Endothelial cell of umbilical vein (primary cell): Measurements from ENCODE around the gene TMSB10. TPM values are rescaled to one million over a fixed set of nuclear protein-coding genes. Genes with fewer than 3 reads are reported as not detected.

Experiments
- BruUV-seq: library from RNA; stranded (reverse); fragments of 400-500 nt; replicated peaks from 2 replicates; lab custom pipeline; 2021; lab: Mats Ljungman, UMichigan
- CTCF ChIA-PET: fragments of 300-600, 350-600 bp; sonication (Branson Sonifier 250); formaldehyde crosslinking; loops from one replicate; lab custom pipeline; 2021; ENCODE audit warnings: antibody characterized with exemption, inconsistent platforms; lab: Charles Lee
- POLR2A ChIA-PET: fragments of 300-600, 350-600 bp; sonication (Branson Sonifier 250); formaldehyde crosslinking; loops from one replicate; lab custom pipeline; 2021; ENCODE audit warnings: antibody characterized with exemption, inconsistent platforms; lab: Charles Lee
- DNase-seq: peaks from one replicate; pipeline ENCODE4 v3.0.0-alpha.2; 2011; ENCODE audit warnings: low read depth, low spot score
- FAIRE-seq: peaks from 2 replicates; lab custom pipeline; 2011; peaks lifted over from hg19 to GRCh38; lab: Jason Lieb, UNC
- H2AFZ ChIP-seq: 2 replicates; pipeline ENCODE4 v1.6.0; 2012; ENCODE audit warnings: low read depth, low read length, control low read depth, inconsistent platforms
- H3K27ac ChIP-seq: 2 replicates; pipeline ENCODE4 v1.5.1; 2011; ENCODE audit warnings: low read depth, mild to moderate bottlenecking, control low read depth, low read length, moderate library complexity; ENCODE audit not compliant: insufficient read depth
- H3K27me3 ChIP-seq, 2 experiments: 2 replicates each; pipeline versions ENCODE4 v1.6.0 to v1.6.1; 2011; ENCODE audit warnings: low read length in 2 of 2, mixed read lengths in 1 of 2; ENCODE audit not compliant: control insufficient read depth in 2 of 2, insufficient read depth in 2 of 2
- H3K36me3 ChIP-seq, 2 experiments: 2 replicates in 1 of 2; 3 replicates in 1 of 2; pipeline ENCODE4 v1.5.1; 2011; ENCODE audit warnings: low read length in 2 of 2, mild to moderate bottlenecking in 1 of 2, moderate library complexity in 1 of 2; ENCODE audit not compliant: control insufficient read depth in 2 of 2, insufficient read depth in 2 of 2; ENCODE audit errors: extremely low read depth in 1 of 2
- H3K4me1 ChIP-seq: 3 replicates; pipeline ENCODE4 v1.5.1; 2011; ENCODE audit warnings: mild to moderate bottlenecking, low read length; ENCODE audit not compliant: control insufficient read depth, insufficient read depth; ENCODE audit errors: extremely low read depth
- H3K4me2 ChIP-seq: 2 replicates; pipeline ENCODE4 v1.6.1; 2011; ENCODE audit warnings: low read length, control low read depth, mixed read lengths; ENCODE audit not compliant: insufficient read depth
- H3K4me3 ChIP-seq, 3 experiments: fragments of 200-600 bp in 1 of 3; sonication (generic), shearing (Covaris generic) in 1 of 3; replicated peaks in 1 of 3; 2 replicates each; pipeline ENCODE4 v1.5.1; 2011 to 2016; ENCODE audit warnings: control low read depth in 3 of 3, low read length in 3 of 3, mild to moderate bottlenecking in 2 of 3, inconsistent platforms in 1 of 3, low read depth in 1 of 3, moderate library complexity in 1 of 3; ENCODE audit not compliant: insufficient read depth in 1 of 3
- H3K79me2 ChIP-seq: 2 replicates; pipeline ENCODE4 v1.6.0; 2012; ENCODE audit warnings: low read length, inconsistent platforms; ENCODE audit not compliant: control insufficient read depth, insufficient read depth
- H3K9ac ChIP-seq: replicated peaks from 2 replicates; pipeline ENCODE3; 2011; ENCODE audit warnings: low read length, control low read depth; ENCODE audit not compliant: insufficient read depth; ENCODE audit errors: extremely low read depth
- H3K9me1 ChIP-seq: replicated peaks from 3 replicates; pipeline ENCODE4 v1.6.0; 2011; ENCODE audit warnings: mild to moderate bottlenecking, low read length; ENCODE audit not compliant: control insufficient read depth, insufficient read depth; ENCODE audit errors: extremely low read depth
- H3K9me3 ChIP-seq: replicated peaks from 2 replicates; pipeline ENCODE4 v1.5.1; 2012; ENCODE audit warnings: low read length, inconsistent platforms; ENCODE audit not compliant: control insufficient read depth, insufficient read depth
- H4K20me1 ChIP-seq: replicated peaks from 2 replicates; pipeline ENCODE3; 2011; ENCODE audit warnings: mild to moderate bottlenecking, low read length; ENCODE audit not compliant: control insufficient read depth, insufficient read depth; ENCODE audit errors: extremely low read depth
- EZH2 ChIP-seq: IDR thresholded peaks from 2 replicates; pipeline ENCODE4 v1.6.1; 2012; ENCODE audit warnings: borderline replicate concordance, low read depth, mild to moderate bottlenecking, moderate library complexity, low read length, inconsistent platforms; ENCODE audit not compliant: severe bottlenecking
- FOS ChIP-seq: IDR thresholded peaks from 2 replicates; pipeline ENCODE4 v1.6.1; 2011; ENCODE audit warnings: mild to moderate bottlenecking, low read length, moderate library complexity, borderline replicate concordance; ENCODE audit not compliant: insufficient read depth
- GATA2 ChIP-seq: IDR thresholded peaks from 2 replicates; pipeline ENCODE4 v1.7.0; 2011; ENCODE audit warnings: low read depth, mild to moderate bottlenecking, moderate library complexity, mixed read lengths, low read length; ENCODE audit not compliant: insufficient read length, insufficient read depth
- JUN ChIP-seq: IDR thresholded peaks from 2 replicates; pipeline ENCODE4 v1.6.1; 2011; ENCODE audit warnings: borderline replicate concordance, low read depth; ENCODE audit not compliant: insufficient read length, insufficient read depth
- MYC ChIP-seq: IDR thresholded peaks from one replicate; pipeline ENCODE4 v1.6.1; 2011; ENCODE audit warnings: mild to moderate bottlenecking, low read depth, low read length
- POLR2A ChIP-seq: IDR thresholded peaks from 2 replicates; pipeline ENCODE4 v1.6.1; 2012; ENCODE audit warnings: low read depth, mild to moderate bottlenecking, control low read depth, low read length
- POLR2AphosphoS5 ChIP-seq: IDR thresholded peaks from 2 replicates; pipeline ENCODE4 v1.6.1; 2012; ENCODE audit warnings: low read depth, mild to moderate bottlenecking, control low read depth, low read length, moderate library complexity; ENCODE audit not compliant: insufficient read depth
- dilution Hi-C: fragments of 300-500 bp; cut with MboI; formaldehyde crosslinking; loops from one replicate; pipeline ENCODE4 v1.15.0; 2019; ENCODE audit warnings: low sequenced_read_pairs; ENCODE audit not compliant: extremely low pct_ligation_motif_present
- intact Hi-C: fragments of 100-400 bp; cut with micrococcal nuclease; formaldehyde crosslinking; loops from one replicate; pipeline ENCODE4 v1.10.0; 2022
- polyA plus RNA-seq, 4 experiments: library from polyadenylated mRNA; depleted of rRNA in 3 of 4; stranded (reverse) in 3 of 4; unstranded in 1 of 4; fragments of >200 nt; gene quantifications; 2 replicates each; pipeline versions ENCODE4 v1.2.1 to v1.2.3, GENCODE V29; 2011 to 2012; ENCODE audit warnings: missing spikeins in 1 of 4
- total RNA-seq: library from RNA; stranded (reverse); gene quantifications from 2 replicates; pipeline ENCODE4 v1.2.3, GENCODE V29; 2021
- TF ChIP-seq, protein P1 (sequence below): IDR thresholded peaks from 2 replicates; pipeline ENCODE4 v1.6.1; 2011; ENCODE audit not compliant: insufficient read depth, insufficient read length
- TF ChIP-seq, protein P2 (sequence below), 2 donors: IDR thresholded peaks; 1 replicate in 1 of 2; 2 replicates in 1 of 2; pipeline ENCODE4 v1.5.1; 2011; ENCODE audit warnings: low read length in 2 of 2, mild to moderate bottlenecking in 2 of 2, moderate library complexity in 2 of 2, control low read depth in 1 of 2, inconsistent platforms in 1 of 2, low read depth in 1 of 2; ENCODE audit not compliant: insufficient read depth in 1 of 2; ENCODE audit errors: extremely low read depth in 1 of 2

TMSB10 gene
- total and polyA plus RNA-seq, 2 donors (not counting 3 experiments of a cell fraction or from before 2014, with no cell fraction given) = 2,774 to 4,015 TPM

DNA sequence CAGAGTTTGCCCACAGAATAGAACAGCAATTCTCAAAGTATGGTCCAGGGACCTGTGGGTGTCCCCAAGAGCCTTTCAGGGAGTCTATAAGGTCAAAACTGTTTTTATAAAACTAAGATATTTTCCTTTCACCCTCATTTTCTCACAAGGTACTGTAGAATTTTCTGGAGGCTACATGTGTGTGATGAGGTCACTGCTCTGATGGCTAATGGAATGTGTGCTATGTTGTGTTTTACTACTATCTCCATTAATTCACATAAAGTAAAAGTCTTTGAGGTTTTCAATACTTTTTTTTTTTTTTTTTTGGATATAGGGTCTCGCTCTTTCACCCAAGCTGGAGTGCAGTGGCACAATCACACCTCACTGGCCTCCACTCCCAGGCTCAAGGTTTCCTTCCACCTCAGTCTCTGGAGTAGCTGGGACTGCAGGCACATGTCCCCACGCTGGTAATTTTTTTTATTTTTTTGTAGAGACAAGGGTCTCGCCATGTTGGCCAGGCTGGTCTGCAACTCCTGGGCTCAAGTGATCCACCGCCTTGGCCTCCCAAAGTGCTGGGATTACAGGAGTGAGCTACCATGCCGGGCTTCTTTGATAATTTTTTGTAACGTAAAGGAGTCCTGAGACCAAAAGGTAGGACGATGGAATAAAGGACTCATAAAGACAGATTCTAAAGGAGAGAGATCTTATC lies 26.4 kb upstream of the TMSB10 start:
- ChIA-PET CTCF (no interaction called here), POLR2A (no interaction called here)
- DNase-seq = no peak
- no peak overlapping the region for H3K27ac ChIP-seq
- H3K27me3 ChIP-seq = peaks cover 41 to 43% of the 10 kb centered on the region in 2 experiments
- H3K4me2 ChIP-seq = no peak overlapping the region
- no peak overlapping the region for H3K9ac ChIP-seq
- H3K4me3 ChIP-seq = no peak overlapping the region
- H3K9me3 ChIP-seq = no peaks in the 10 kb centered on the region
- BruUV-seq = no TSS peak
- no peak for TF ChIP-seq JUN
- TF ChIP-seq POLR2AphosphoS5 = no peak
- no peak for FAIRE-seq
- peaks cover 16% of the 10 kb centered on the region for H3K4me1 ChIP-seq
- no peaks in the 10 kb centered on the region for H3K79me2 ChIP-seq
- H3K9me1 ChIP-seq = no peaks in the 10 kb centered on the region
- no peak overlapping the region for H2AFZ ChIP-seq
- no peaks in the 10 kb centered on the region for H3K36me3 ChIP-seq
- H4K20me1 ChIP-seq = no peaks in the 10 kb centered on the region
- dilution Hi-C loops = no loop called here
- intact Hi-C loops = no loop called here

DNA sequence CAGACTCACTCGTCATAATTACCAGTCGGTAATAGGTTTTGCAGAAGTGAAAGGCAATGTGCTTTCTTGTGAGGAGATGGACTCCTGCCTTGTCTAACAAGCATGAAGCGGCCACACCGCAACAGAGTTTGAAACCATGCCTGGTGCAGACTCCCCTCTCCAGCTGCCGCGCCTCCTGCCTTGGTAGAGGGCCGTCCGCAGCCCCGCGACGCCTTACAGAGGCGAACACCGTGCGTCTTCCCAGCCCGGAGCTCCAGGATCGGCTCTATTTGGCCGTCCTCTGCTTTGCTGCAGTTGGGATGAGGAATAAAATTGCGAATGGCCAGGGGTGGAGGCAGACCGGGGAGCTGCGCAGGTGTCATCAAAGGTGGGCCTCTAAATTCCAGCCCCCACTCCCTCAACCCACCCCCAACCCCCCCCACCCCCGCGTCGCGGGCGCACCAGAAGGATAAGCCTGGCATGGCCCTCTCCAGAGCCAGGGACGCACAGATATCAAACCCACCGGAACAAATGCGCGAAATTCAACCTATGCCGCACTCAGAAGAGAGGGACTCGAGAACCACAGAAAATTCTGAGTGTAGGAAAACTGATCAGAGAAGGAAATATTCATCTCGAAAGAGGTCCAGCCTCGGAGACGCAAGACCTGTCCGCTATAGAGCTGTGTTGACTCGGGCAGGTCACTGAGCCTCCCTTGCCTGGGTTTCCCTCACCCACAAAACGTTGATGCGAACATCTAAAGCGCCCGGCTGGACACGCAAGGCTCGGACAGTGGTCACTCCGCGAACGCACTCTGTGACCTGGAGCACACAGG lies 25.7 kb upstream of the TMSB10 start:
- CTCF ChIA-PET = no interaction called here

More for the DNA sequence above, 25.7 kb upstream of the TMSB10 start:
- intact Hi-C loops (loop anchor here (5.0 kb wide), 2 partner anchors 237 to 422 kb away; partner anchors contain the start of gene SUCLG1), dilution Hi-C loops (no loop called here)
- Histone ChIP-seq H3K36me3 (no peaks in the 10 kb centered on the region), H3K4me3 (no peak overlapping the region), H3K9me1 (no peaks in the 10 kb centered on the region), H3K9me3 (no peaks in the 10 kb centered on the region), H3K27ac (no peak overlapping the region), H4K20me1 (no peaks in the 10 kb centered on the region), H3K4me1 (peaks cover 16% of the 10 kb centered on the region), H3K79me2 (no peaks in the 10 kb centered on the region), H3K9ac (no peak overlapping the region), H3K4me2 (peak overlapping the region; percentile 37), H3K27me3 (peaks cover 41 to 42% of the 10 kb centered on the region in 2 experiments), H2AFZ (no peak overlapping the region)
- POLR2A ChIA-PET = no interaction called here
- TF ChIP-seq EZH2 (no peak), POLR2AphosphoS5 (no peak), GATA2 (no peak), JUN (no peak), MYC (no peak), FOS (no peak), POLR2A (no peak)
- TF ChIP-seq, protein P1, sequence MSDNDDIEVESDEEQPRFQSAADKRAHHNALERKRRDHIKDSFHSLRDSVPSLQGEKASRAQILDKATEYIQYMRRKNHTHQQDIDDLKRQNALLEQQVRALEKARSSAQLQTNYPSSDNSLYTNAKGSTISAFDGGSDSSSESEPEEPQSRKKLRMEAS = no peak
- TF ChIP-seq, protein P2, sequence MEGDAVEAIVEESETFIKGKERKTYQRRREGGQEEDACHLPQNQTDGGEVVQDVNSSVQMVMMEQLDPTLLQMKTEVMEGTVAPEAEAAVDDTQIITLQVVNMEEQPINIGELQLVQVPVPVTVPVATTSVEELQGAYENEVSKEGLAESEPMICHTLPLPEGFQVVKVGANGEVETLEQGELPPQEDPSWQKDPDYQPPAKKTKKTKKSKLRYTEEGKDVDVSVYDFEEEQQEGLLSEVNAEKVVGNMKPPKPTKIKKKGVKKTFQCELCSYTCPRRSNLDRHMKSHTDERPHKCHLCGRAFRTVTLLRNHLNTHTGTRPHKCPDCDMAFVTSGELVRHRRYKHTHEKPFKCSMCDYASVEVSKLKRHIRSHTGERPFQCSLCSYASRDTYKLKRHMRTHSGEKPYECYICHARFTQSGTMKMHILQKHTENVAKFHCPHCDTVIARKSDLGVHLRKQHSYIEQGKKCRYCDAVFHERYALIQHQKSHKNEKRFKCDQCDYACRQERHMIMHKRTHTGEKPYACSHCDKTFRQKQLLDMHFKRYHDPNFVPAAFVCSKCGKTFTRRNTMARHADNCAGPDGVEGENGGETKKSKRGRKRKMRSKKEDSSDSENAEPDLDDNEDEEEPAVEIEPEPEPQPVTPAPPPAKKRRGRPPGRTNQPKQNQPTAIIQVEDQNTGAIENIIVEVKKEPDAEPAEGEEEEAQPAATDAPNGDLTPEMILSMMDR (IDR thresholded peaks at IDR 0.05; ENCODE audit: extremely low read depth in 1 of 2, insufficient read depth in 1 of 2, low read depth in 1 of 2, low read length in 2 of 2) = no peak
- FAIRE-seq (no peak), DNase-seq (no peak)
- BruUV-seq = no TSS peak
